Mammary epithelial cell (primary cell): ENCODE results near the gene CHST10.

Experiments used
- EZH2 ChIP-seq: IDR thresholded peaks from 2 replicates; pipeline ENCODE4 v1.6.1; 2012; ENCODE audit warnings: low read length, inconsistent platforms, borderline replicate concordance
- TF ChIP-seq, protein P1 (sequence below), 2 donors: IDR thresholded peaks in 1 of 2; conservative IDR thresholded peaks in 1 of 2; 2 replicates each; pipeline ENCODE4 v1.5.1; 2011 to 2012; ENCODE audit warnings: inconsistent platforms in 2 of 2, low read length in 2 of 2, mild to moderate bottlenecking in 2 of 2, control low read depth in 1 of 2, low read depth in 1 of 2; ENCODE audit not compliant: insufficient read depth in 1 of 2; ENCODE audit errors: extremely low read depth in 1 of 2

DNA sequence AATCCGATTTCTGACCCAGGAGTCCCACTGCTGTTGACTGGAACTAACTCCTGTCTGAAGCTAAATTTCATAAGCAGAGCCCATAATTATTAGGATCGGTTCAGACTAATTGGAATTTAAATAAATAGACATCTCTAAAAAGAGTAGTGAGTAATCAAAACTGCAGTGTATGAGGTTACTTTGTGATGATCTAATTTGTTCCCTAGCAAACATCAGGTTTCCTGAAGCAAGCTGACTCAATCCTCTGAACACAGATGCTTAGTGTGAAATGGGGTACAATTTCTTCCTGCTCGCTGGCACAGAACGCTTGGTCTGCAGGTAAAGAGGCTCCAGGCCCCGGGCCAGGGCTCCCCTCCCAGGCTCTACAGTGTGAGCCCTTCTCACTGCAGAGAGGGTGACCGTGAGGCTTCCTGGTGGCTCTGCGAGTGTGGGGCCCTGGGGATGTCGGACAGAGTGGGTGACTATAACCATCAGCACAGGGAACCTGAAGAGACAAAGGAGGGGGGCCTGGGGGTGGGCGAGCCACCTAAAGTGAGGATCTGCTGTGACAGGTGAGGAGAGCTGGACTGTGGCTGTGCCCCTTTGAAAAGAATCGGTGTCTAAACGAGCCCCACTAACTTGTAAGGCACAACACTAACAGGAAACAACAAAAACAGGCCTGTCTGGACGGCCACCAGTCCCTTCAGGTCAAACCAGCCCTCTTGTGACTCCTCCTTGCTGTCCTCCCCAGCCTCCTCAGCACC, 20.2 kb downstream of the CHST10 start:
- TF ChIP-seq, protein P1, sequence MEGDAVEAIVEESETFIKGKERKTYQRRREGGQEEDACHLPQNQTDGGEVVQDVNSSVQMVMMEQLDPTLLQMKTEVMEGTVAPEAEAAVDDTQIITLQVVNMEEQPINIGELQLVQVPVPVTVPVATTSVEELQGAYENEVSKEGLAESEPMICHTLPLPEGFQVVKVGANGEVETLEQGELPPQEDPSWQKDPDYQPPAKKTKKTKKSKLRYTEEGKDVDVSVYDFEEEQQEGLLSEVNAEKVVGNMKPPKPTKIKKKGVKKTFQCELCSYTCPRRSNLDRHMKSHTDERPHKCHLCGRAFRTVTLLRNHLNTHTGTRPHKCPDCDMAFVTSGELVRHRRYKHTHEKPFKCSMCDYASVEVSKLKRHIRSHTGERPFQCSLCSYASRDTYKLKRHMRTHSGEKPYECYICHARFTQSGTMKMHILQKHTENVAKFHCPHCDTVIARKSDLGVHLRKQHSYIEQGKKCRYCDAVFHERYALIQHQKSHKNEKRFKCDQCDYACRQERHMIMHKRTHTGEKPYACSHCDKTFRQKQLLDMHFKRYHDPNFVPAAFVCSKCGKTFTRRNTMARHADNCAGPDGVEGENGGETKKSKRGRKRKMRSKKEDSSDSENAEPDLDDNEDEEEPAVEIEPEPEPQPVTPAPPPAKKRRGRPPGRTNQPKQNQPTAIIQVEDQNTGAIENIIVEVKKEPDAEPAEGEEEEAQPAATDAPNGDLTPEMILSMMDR (conservative IDR thresholded peaks at IDR 0.05 in 1 of 2, IDR thresholded peaks at IDR 0.05 in 1 of 2; ENCODE audit: extremely low read depth in 1 of 2, insufficient read depth in 1 of 2, low read depth in 1 of 2, low read length in 2 of 2), result no peak
- TF ChIP-seq EZH2, result no peak
